Thyroid gland (tissue), 4 donors: Measurements from ENCODE around the gene CDH1.

Experiments used
- CTCF ChIP-seq, 6 experiments: fragments of 200-600 bp in 3 of 6; fragments of 450-650 bp in 3 of 6; sonication (generic) in 3 of 6; IDR thresholded peaks; one replicate each; pipeline ENCODE4 v1.5.1; 2016 to 2019; ENCODE audit warnings: antibody characterized with exemption in 6 of 6, mild to moderate bottlenecking in 2 of 6, inconsistent platforms in 1 of 6, moderate library complexity in 1 of 6
- POLR2A ChIP-seq, 2 donors: fragments of 450-650 bp; IDR thresholded peaks; one replicate each; pipeline ENCODE4 v1.6.1; 2017; ENCODE audit warnings: antibody characterized with exemption in 2 of 2, mild to moderate bottlenecking in 2 of 2, moderate library complexity in 1 of 2

DNA sequence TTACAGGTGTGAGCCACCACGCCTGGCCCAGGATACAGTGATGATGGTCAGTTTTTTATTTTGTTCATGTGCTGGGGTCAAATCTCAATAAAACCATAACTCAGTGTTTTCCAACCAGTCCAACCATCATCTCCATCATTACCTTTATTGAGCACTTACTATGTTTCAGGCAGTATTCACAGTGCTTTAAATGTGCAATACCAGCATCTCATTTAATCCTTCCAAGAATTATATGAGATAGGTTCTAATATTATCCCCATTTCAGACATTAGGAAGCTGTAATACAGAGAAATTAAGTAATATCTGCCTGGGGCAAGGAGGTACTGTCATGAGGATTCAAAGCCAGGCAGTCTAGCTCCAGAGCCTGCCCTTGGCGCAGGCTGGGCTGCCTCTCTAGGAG lies 69.3 kb downstream of the CDH1 start:
- TF ChIP-seq POLR2A (IDR thresholded peaks at IDR 0.05) = no peak
- TF ChIP-seq CTCF (IDR thresholded peaks at IDR 0.05) = no peak
